Left kidney (tissue), 2 donors: ENCODE measurements around the gene IQCE. TPM values are rescaled to one million over a fixed set of nuclear protein-coding genes. Genes with fewer than 3 reads are reported as not detected.

Source experiments
- DNase-seq: peaks from one replicate; pipeline ENCODE4 v3.0.0-alpha.2; 2013
- polyA plus RNA-seq: library from polyadenylated mRNA; unstranded; fragments of 120-200 nt; gene quantifications from one replicate; pipeline ENCODE4 v1.2.1, GENCODE V29; 2013; ENCODE audit not compliant: insufficient read length

Gene IQCE
- polyA plus RNA-seq, 1 donor, result 26.5 TPM

DNA sequence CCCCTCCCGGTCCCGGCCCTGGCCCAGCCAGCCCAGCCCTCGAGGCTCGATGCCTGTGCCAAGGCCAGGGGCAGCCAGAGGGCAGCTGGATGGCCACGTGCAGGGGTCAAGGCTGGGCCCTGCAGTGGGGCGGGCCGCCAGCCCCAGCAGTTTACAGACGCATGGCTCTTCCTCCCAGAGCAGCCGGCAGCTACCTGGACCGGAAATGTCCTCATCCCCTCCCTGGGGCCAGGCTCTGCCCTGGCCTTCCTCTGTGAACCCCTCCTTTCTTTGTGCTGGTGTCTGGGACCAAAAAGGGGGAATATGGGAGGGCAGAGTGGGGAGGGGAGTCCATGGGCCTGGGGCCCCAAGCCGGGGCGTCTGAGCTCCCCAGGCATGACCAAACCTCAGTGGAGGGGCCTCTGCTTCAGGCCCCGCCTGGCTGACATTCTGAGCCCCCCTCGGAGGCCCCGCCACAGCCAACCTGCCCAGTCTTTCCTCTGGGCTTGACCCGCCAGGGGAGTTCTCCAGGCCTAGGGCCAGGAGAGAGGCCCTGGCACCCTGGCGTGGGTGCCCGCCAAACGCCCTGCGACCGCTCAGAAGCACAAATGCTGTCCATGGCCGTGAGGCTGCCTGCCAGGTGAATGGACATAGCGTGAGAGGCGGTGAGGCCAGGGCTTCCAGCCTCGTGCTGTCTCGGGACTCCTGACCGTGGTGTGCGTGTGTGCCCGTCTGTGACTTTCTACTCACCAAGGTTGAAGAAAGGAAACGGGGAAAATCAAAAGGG lies 104.5 kb downstream of the IQCE start:
- DNase-seq, result no peak

DNA sequence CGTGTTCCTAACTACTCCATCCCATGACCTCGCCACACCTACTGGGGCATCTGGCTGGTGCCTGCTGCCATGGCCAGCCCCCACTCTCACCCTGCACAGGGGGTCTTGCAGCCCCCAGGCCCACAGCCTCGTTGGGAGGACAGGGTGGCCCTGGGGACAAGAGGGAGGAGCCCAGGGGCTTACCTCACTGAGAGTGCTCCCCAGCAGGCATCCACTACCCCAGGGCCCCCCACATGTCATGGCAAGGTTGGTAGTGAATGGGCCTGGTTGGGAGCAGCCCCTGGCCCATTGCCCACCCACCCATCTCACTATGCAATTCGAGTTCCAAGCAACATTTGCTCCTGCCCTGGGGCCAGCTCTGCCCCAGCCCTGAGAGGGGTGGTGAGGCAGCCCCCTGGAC lies 105.2 kb downstream of the IQCE start:
- no peak for DNase-seq

Other genes with a start within 250 kb of the IQCE start
- 38.8 TPM for gene SNX8, start 244.5 kb upstream of the IQCE start, polyA plus RNA-seq
- 187 TPM for gene EIF3B, start 204.2 kb upstream of the IQCE start, polyA plus RNA-seq
- 8.9 TPM for gene CHST12, start 155.4 kb upstream of the IQCE start, polyA plus RNA-seq
- gene GRIFIN, start 82.6 kb upstream of the IQCE start, polyA plus RNA-seq, result not detected
- gene LFNG, start 39.2 kb upstream of the IQCE start, polyA plus RNA-seq, result 25.7 TPM
- 23.2 TPM for gene BRAT1, start 3.5 kb upstream of the IQCE start, polyA plus RNA-seq
- 84.3 TPM for gene TTYH3, start 73.0 kb downstream of the IQCE start, polyA plus RNA-seq
- 0.63 TPM for gene AMZ1, start 129.2 kb downstream of the IQCE start, polyA plus RNA-seq